CD8-positive, alpha-beta memory T cell (primary cell): ENCODE measurements around the gene RNF166. TPM values are rescaled to one million over a fixed set of nuclear protein-coding genes. Genes with fewer than 3 reads are reported as not detected.
"Not testable (repeated sequence)": the region's sequence is repeated elsewhere in the genome, so short reads cannot be mapped to it uniquely, and the experiment has no call there.

Experiments used
- CTCF ChIA-PET: fragments of 350-600 bp; sonication (Branson Sonifier 250); formaldehyde crosslinking; loops from one replicate; lab custom pipeline; 2021; ENCODE audit warnings: antibody characterized with exemption; lab: Charles Lee
- POLR2A ChIA-PET: fragments of 350-600 bp; sonication (Branson Sonifier 250); formaldehyde crosslinking; loops from one replicate; lab custom pipeline; 2021; ENCODE audit warnings: antibody characterized with exemption; lab: Charles Lee
- DNase-seq, 5 donors: peaks; one replicate each; pipeline versions ENCODE4 v3.0.0 to v3.0.0-alpha.2; 2020 to 2022; ENCODE audit warnings: mixed read lengths in 1 of 5
- H3K27ac ChIP-seq: one replicate; pipeline ENCODE4 v1.7.0; 2013; ENCODE audit warnings: low read depth, mild to moderate bottlenecking, low read length, moderate library complexity
- H3K27me3 ChIP-seq: 2 replicates; pipeline ENCODE4 v1.7.0; 2013; ENCODE audit warnings: low read length, mild to moderate bottlenecking; ENCODE audit not compliant: insufficient read depth, poor library complexity, severe bottlenecking
- H3K36me3 ChIP-seq: 2 replicates; pipeline ENCODE4 v1.7.0; 2013; ENCODE audit warnings: mild to moderate bottlenecking, low read length, moderate library complexity; ENCODE audit not compliant: insufficient read depth
- H3K4me1 ChIP-seq: 2 replicates; pipeline ENCODE4 v1.7.0; 2013; ENCODE audit warnings: mild to moderate bottlenecking, low read length, moderate library complexity; ENCODE audit not compliant: insufficient read depth
- H3K4me3 ChIP-seq: 2 replicates; pipeline ENCODE4 v1.7.0; 2013; ENCODE audit warnings: mild to moderate bottlenecking, low read length
- H3K9me3 ChIP-seq: 2 replicates; pipeline ENCODE4 v1.7.0; 2013; ENCODE audit warnings: mild to moderate bottlenecking, low read length
- H3K27ac Mint-ChIP-seq, 8 donors: one replicate each; pipeline ENCODE4 v1.8.0; 2020 to 2021; ENCODE audit warnings: mixed read lengths in 8 of 8, mild to moderate bottlenecking in 6 of 8, inconsistent platforms in 3 of 8, moderate library complexity in 3 of 8
- H3K27me3 Mint-ChIP-seq, 2 donors: one replicate each; pipeline ENCODE4 v1.8.0; 2020 to 2021; ENCODE audit warnings: mixed read lengths in 2 of 2, mild to moderate bottlenecking in 1 of 2, moderate library complexity in 1 of 2
- H3K36me3 Mint-ChIP-seq, 3 donors: one replicate each; pipeline ENCODE4 v1.8.0; 2020 to 2021; ENCODE audit warnings: mixed read lengths in 3 of 3, inconsistent platforms in 1 of 3, mild to moderate bottlenecking in 1 of 3
- H3K4me1 Mint-ChIP-seq, 3 donors: one replicate each; pipeline ENCODE4 v1.8.0; 2020 to 2021; ENCODE audit warnings: mixed read lengths in 3 of 3, inconsistent platforms in 1 of 3, mild to moderate bottlenecking in 1 of 3
- H3K4me3 Mint-ChIP-seq, 7 donors: one replicate each; pipeline ENCODE4 v1.8.0; 2020 to 2021; ENCODE audit warnings: mixed read lengths in 7 of 7, mild to moderate bottlenecking in 6 of 7, moderate library complexity in 4 of 7, inconsistent platforms in 2 of 7
- H3K9me3 Mint-ChIP-seq, 5 donors: one replicate each; pipeline ENCODE4 v1.8.0; 2020 to 2022; ENCODE audit warnings: mixed read lengths in 5 of 5, mild to moderate bottlenecking in 3 of 5, moderate library complexity in 2 of 5, inconsistent platforms in 1 of 5
- polyA plus RNA-seq: library from polyadenylated mRNA; unstranded; fragments of 300-500 nt; fragmentation: Illumina TruSeq; gene quantifications from one replicate; pipeline ENCODE4 v1.2.3, GENCODE V29; 2021
- total RNA-seq, 2 experiments: library from RNA; stranded (reverse); gene quantifications; one replicate each; pipeline ENCODE4 v1.2.3, GENCODE V29; 2021

RNF166 gene
- total and polyA plus RNA-seq, 3 experiments from 2014 or later = 51.7 to 122 (median 56.2) TPM

DNA sequence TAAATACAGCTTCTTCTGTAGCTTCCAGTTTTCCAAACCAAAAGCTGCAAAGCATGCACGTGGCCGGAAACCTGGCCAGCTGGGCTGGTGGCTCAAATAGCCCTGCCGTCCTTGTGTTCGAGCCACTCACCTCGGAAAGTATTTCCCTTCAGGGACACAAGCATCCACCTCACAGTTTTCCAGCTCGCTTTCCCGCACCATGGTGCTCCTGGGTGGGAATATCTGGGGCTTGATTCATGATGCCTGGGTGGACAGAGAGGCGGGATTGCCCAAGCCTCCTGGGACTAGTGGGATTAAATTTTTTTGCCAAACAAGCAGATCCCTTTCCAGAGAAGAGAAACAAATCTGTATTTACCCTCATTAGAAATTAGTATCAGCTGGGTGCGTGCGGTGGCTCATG is 36.2 kb downstream of the RNF166 start:
- no peak overlapping the region for H3K4me3 ChIP-seq
- no peaks in the 10 kb centered on the region for H3K27me3 Mint-ChIP-seq
- H3K27ac ChIP-seq = no peak overlapping the region
- CTCF ChIA-PET = interaction anchor here (1.2 to 1.5 kb wide), 3 partner anchors 15 to 68 kb away, joined by 3 to 4 read pairs (median 3); no protein-coding TSS in a partner anchor
- H3K36me3 Mint-ChIP-seq = peaks cover 0 to 10% (median 2%) of the 10 kb centered on the region in 3 donors
- no peaks in the 10 kb centered on the region for H3K9me3 Mint-ChIP-seq
- no peaks in the 10 kb centered on the region for H3K27me3 ChIP-seq
- POLR2A ChIA-PET = interaction anchor here (1.0 kb wide), 1 partner anchor 34 kb away, joined by 3 read pairs; no protein-coding TSS in a partner anchor
- peaks cover 2 to 3% (median 3%) of the 10 kb centered on the region in 3 donors for H3K4me1 Mint-ChIP-seq
- H3K36me3 ChIP-seq = no peaks in the 10 kb centered on the region
- H3K9me3 ChIP-seq = no peaks in the 10 kb centered on the region
- DNase-seq = no peak
- no peak overlapping the region for H3K4me3 Mint-ChIP-seq
- peak overlapping the region in 1 of 8 donors; percentile 38 for H3K27ac Mint-ChIP-seq
- no peaks in the 10 kb centered on the region for H3K4me1 ChIP-seq

DNA sequence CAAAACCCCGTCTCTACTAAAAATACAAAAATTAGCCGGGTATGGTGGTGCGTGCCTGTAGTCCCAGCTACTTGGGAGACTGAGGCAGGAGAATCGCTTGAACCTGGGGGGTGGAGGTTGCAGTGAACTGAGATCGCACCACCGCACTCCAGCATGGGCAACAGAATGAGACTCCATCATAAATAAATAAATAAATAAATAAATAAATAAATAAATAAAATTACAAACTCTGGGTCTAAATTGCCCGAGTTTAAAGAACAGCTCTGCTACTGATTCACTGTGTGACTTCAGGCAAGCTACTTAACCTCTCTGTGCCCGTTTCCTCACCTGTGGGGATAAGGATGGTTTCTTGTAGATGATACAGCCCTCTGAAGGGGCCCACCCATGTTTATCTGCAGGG is 36.7 kb downstream of the RNF166 start:
- H3K36me3 ChIP-seq, H3K9me3 ChIP-seq, H3K27me3 Mint-ChIP-seq, H3K27ac Mint-ChIP-seq, H3K9me3 Mint-ChIP-seq, DNase-seq, H3K4me3 Mint-ChIP-seq, H3K4me1 Mint-ChIP-seq, POLR2A ChIA-PET, H3K36me3 Mint-ChIP-seq, H3K27ac ChIP-seq, H3K4me3 ChIP-seq, H3K27me3 ChIP-seq, H3K4me1 ChIP-seq: not testable (repeated sequence)
- CTCF ChIA-PET = interaction anchor here (1.2 to 1.5 kb wide), 2 partner anchors 16 to 37 kb away, joined by 3 to 4 read pairs; no protein-coding TSS in a partner anchor

DNA sequence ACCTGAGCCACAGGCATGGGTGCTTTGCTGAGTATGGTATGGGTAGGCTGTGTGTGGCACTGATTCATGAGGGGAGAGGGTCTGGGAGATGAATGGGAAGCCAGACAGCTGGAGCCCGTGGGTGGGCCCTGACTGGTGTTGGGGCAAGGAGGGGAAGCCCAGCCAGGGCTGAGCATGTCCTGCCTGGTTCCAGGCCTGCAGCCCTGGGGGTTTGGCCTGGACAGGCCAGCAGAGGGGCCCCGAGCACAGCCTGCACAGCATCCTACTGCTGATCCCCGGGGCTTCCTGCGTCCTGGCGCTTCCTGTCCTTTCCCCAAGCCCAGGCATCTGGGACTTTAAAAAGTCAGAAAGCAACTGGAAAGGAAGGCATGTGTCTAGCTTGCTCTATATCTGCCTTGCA is 38.7 kb downstream of the RNF166 start:
- Mint-ChIP-seq H3K27ac (peak overlapping the region in 3 of 8 donors; percentile 25 to 66 (median 45)), H3K4me1 (peaks cover 6 to 14% (median 8%) of the 10 kb centered on the region in 3 donors), H3K9me3 (no peaks in the 10 kb centered on the region), H3K4me3 (no peak overlapping the region), H3K27me3 (no peaks in the 10 kb centered on the region), H3K36me3 (peaks cover 0 to 8% (median 2%) of the 10 kb centered on the region in 3 donors)
- ChIA-PET POLR2A (interaction anchor here (0.7 to 1.4 kb wide), 2 partner anchors 48 to 51 kb away, joined by 3 read pairs; no protein-coding TSS in a partner anchor), CTCF (no interaction called here)
- Histone ChIP-seq H3K4me1 (peaks cover 8% of the 10 kb centered on the region), H3K4me3 (no peak overlapping the region), H3K9me3 (no peaks in the 10 kb centered on the region), H3K27ac (no peak overlapping the region), H3K36me3 (no peaks in the 10 kb centered on the region), H3K27me3 (no peaks in the 10 kb centered on the region)
- DNase-seq = no peak

DNA sequence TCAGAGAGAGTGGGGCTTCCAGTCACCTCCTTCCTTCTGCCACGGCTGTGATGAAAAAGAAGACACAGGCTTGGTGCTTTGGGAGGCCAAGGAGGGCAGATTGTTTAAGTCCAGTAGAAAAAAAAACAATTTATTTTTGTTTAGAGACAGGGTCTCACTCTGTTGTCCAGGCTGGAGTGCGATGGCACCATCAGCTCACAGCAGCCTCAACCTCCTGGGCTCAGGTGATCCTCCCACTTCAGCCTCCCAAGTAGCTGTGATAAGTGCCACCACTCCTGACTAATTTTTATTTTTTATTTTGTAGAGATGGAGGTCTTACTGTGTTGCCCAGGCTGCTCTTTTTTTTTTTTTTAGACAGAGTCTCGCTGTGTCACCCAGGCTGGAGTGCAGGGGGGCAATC is 40.6 kb downstream of the RNF166 start:
- H3K9me3 ChIP-seq = no peaks in the 10 kb centered on the region
- H3K4me1 ChIP-seq = peaks cover 14% of the 10 kb centered on the region
- peaks cover 0 to 12% (median 2%) of the 10 kb centered on the region in 3 donors for H3K36me3 Mint-ChIP-seq
- no peak for DNase-seq
- no peak overlapping the region for H3K4me3 ChIP-seq
- H3K4me3 Mint-ChIP-seq = peak overlapping the region in 1 of 7 donors; percentile 87
- no peaks in the 10 kb centered on the region for H3K36me3 ChIP-seq
- ChIA-PET CTCF (interaction anchor here (0.8 to 1.0 kb wide), 2 partner anchors 46 to 118 kb away, joined by 3 read pairs; no protein-coding TSS in a partner anchor), POLR2A (no interaction called here)
- H3K27ac ChIP-seq = no peak overlapping the region
- H3K27me3 ChIP-seq = no peaks in the 10 kb centered on the region
- peak overlapping the region in 2 of 8 donors; percentile 26 to 71 for H3K27ac Mint-ChIP-seq
- peaks cover 18 to 28% (median 20%) of the 10 kb centered on the region in 3 donors for H3K4me1 Mint-ChIP-seq
- H3K27me3 Mint-ChIP-seq = no peaks in the 10 kb centered on the region
- no peaks in the 10 kb centered on the region for H3K9me3 Mint-ChIP-seq

DNA sequence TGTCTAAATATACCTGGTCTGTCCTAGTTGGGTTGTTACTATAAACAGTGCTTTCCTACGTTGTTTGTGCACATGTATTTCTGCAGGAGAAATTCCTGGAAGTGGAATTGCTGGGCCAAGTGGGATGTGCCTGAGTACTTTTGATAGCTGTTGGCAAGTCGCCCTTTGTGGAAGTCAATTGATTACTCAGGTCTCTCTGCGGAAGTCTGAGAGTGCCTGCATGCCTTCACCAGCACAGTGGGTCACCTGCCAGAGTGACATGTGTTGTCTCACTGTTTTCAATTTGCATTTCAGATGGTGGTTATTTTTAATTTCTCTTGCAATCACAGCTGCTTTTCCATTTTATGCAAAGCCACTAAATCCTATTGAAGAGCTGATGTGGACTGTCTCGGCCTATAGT is 41.1 kb downstream of the RNF166 start:
- H3K4me1 ChIP-seq = peaks cover 14% of the 10 kb centered on the region
- Mint-ChIP-seq H3K27ac (peak overlapping the region in 5 of 8 donors; percentile 12 to 71 (median 33)), H3K4me3 (peak overlapping the region; percentile 36 to 87 (median 58)), H3K9me3 (no peaks in the 10 kb centered on the region), H3K36me3 (peaks cover 0 to 12% (median 2%) of the 10 kb centered on the region in 3 donors), H3K27me3 (no peaks in the 10 kb centered on the region), H3K4me1 (peaks cover 18 to 28% (median 20%) of the 10 kb centered on the region in 3 donors)
- no peak for DNase-seq
- POLR2A ChIA-PET = no interaction called here
- no peak overlapping the region for H3K27ac ChIP-seq
- no peak overlapping the region for H3K4me3 ChIP-seq
- H3K36me3 ChIP-seq = no peaks in the 10 kb centered on the region
- CTCF ChIA-PET = interaction anchor here (1.0 to 1.4 kb wide), 3 partner anchors 72 to 119 kb away, joined by 3 to 4 read pairs (median 3); no protein-coding TSS in a partner anchor
- no peaks in the 10 kb centered on the region for H3K9me3 ChIP-seq
- no peaks in the 10 kb centered on the region for H3K27me3 ChIP-seq

DNA sequence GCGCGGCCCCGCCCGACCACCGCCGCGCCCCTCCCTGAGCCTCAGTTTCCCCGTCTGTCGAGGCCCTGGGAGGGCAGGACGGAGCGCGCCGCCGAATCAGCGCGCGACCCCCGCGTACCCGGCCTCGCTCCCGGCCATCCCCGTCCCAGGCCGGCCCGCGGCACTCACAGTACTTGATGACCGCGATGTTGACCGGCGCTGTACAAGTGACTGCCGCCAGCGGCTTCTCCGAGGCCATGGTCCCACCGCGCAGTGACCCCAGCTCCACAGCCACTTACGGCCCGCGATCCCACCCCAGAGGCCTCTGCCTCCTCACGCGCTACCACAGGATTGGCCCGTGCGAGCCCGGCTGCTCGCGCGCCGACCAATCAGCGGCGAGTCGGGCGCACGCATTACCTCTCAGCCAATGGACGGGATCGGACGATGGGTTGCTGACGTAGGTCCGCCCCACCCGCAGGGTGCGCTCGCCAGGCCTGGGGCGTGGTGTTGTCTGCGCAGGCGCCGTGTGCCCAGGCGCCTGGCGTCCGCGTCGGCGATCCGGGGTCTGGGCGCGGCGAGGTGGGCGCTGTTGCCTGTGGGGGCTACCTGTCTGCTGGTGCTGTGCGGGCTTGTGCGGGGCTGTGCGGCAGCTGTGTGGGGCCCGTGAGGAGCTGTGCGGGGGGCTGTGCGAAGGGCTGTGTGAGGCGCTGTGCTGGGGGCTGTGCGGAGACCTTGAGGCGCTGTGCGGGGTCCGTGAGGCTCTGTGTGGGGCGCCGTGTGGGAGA is 43.2 kb downstream of the RNF166 start, which contains the start of gene MVD:
Gene MVD, minus strand, starts transcription at position 249 of the 764 bp plus-strand sequence. Its CDS starts 11 bp downstream, at position 238.
- peak within 1 kb of the TSS; percentile 78 for H3K4me3 ChIP-seq
- Mint-ChIP-seq H3K4me1 (peaks cover 18 to 28% (median 20%) of the 10 kb centered on the region in 3 donors), H3K36me3 (peaks cover 0 to 17% (median 2%) of the 10 kb centered on the region in 3 donors), H3K27me3 (no peaks in the 10 kb centered on the region), H3K4me3 (peak within 1 kb of the TSS; percentile 92 to 97 (median 94)), H3K27ac (peak within 1 kb of the TSS; percentile 92 to 99 (median 96)), H3K9me3 (no peaks in the 10 kb centered on the region)
- H3K36me3 ChIP-seq = no peaks in the 10 kb centered on the region
- CTCF ChIA-PET = interaction anchor here (0.7 to 1.6 kb wide), 10 partner anchors 11 to 43 kb away, joined by 3 to 5 read pairs (median 3); no protein-coding TSS in a partner anchor
- H3K27ac ChIP-seq = peak within 1 kb of the TSS; percentile 91
- DNase-seq = peak; percentile 94 to 98 (median 95)
- no peaks in the 10 kb centered on the region for H3K27me3 ChIP-seq
- POLR2A ChIA-PET = interaction anchor here (1.1 to 3.1 kb wide), 3 partner anchors 30 to 43 kb away, joined by 3 to 13 read pairs (median 4); no protein-coding TSS in a partner anchor
- peaks cover 14% of the 10 kb centered on the region for H3K4me1 ChIP-seq
- H3K9me3 ChIP-seq = no peaks in the 10 kb centered on the region

DNA sequence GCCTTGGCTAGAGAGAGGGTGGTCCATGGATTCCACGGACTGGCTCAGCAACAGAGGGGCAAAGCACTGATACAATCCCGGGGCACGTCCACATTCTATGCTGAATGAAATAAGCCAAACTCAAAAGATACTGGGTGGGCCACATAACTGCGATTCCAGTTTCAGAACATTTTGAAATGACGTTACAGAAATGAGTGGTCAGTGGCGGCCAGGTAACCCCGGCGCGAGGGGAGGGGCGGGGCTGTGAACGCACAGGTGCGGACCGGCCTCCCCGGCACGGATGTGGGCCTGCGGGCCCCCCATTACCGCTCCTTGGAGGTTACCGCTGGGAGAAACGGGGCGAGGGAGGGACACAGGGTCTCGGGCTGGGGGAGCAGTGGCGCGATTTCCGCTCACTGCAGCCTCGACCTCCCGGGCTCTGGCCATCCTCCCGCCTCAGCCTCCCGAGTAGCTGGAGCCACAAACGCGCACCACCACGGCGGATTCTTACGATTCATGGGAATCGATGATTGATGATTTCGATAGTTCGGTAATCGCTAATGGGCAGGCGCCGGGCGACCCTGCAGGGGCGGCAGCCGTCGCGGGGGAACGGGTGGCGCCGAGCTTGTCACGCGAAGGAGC is 43.9 kb downstream of the RNF166 start:
- Mint-ChIP-seq H3K4me1 (peaks cover 18 to 28% (median 20%) of the 10 kb centered on the region in 3 donors), H3K4me3 (peak overlapping the region; percentile 77 to 94 (median 92)), H3K9me3 (no peaks in the 10 kb centered on the region), H3K27me3 (no peaks in the 10 kb centered on the region), H3K36me3 (peaks cover 0 to 20% (median 2%) of the 10 kb centered on the region in 3 donors), H3K27ac (peak overlapping the region; percentile 57 to 94 (median 90))
- peak overlapping the region; percentile 78 for H3K4me3 ChIP-seq
- ChIA-PET CTCF (interaction anchor here (0.7 to 1.5 kb wide), 7 partner anchors 10 to 41 kb away, joined by 3 to 5 read pairs (median 3); no protein-coding TSS in a partner anchor), POLR2A (interaction anchor here (1.2 to 3.1 kb wide), 2 partner anchors 29 to 39 kb away, joined by 3 to 13 read pairs; no protein-coding TSS in a partner anchor)
- H3K9me3 ChIP-seq = no peaks in the 10 kb centered on the region
- H3K27ac ChIP-seq = peak overlapping the region; percentile 91
- no peak for DNase-seq
- peaks cover 14% of the 10 kb centered on the region for H3K4me1 ChIP-seq
- H3K36me3 ChIP-seq = no peaks in the 10 kb centered on the region
- H3K27me3 ChIP-seq = no peaks in the 10 kb centered on the region
